Caco-2 (cell line): ENCODE measurements around the gene GTF3C1. TPM values are rescaled to one million over a fixed set of nuclear protein-coding genes. Genes with fewer than 3 reads are reported as not detected.

ENCODE experiments used
- BruUV-seq: library from RNA; stranded (reverse); fragments of 400-500 nt; replicated peaks from 2 replicates; lab custom pipeline; 2021; lab: Mats Ljungman, UMichigan
- CTCF ChIA-PET: fragments of 300-600 bp; sonication (Branson Sonifier 250); formaldehyde crosslinking; loops from one replicate; lab custom pipeline; 2022; ENCODE audit warnings: antibody characterized with exemption; lab: Charles Lee
- POLR2A ChIA-PET: fragments of 300-600 bp; sonication (Branson Sonifier 250); formaldehyde crosslinking; loops from one replicate; lab custom pipeline; 2022; ENCODE audit warnings: antibody characterized with exemption; lab: Charles Lee
- DNase-seq, 2 experiments: peaks; one replicate each; pipeline versions ENCODE4 v3.0.0 to v3.0.0-alpha.2; 2020 to 2022
- H3K27me3 ChIP-seq: replicated peaks from 2 replicates; pipeline ENCODE4 v1.6.0; 2011; ENCODE audit warnings: low read length; ENCODE audit not compliant: control insufficient read depth, insufficient read depth
- H3K36me3 ChIP-seq: 2 replicates; pipeline ENCODE4 v1.5.1; 2011; ENCODE audit warnings: low read length; ENCODE audit not compliant: control insufficient read depth, insufficient read depth
- H3K4me1 ChIP-seq: fragments of 250-450 bp; sonication (Bioruptor Pico); 2 replicates; pipeline ENCODE4 v1.5.1; 2020; ENCODE audit warnings: mild to moderate bottlenecking
- H3K4me3 ChIP-seq: 2 replicates; pipeline ENCODE4 v1.5.1; 2011; ENCODE audit warnings: low read depth, mild to moderate bottlenecking, control low read depth, low read length
- H3K9me3 ChIP-seq: fragments of 250-450 bp; sonication (Bioruptor Pico); 2 replicates; pipeline ENCODE4 v1.5.1; 2020; ENCODE audit warnings: mild to moderate bottlenecking, moderate library complexity
- H3K27ac Mint-ChIP-seq: one replicate; pipeline ENCODE4 v1.8.0; 2022; ENCODE audit warnings: mixed read lengths; ENCODE audit not compliant: unreplicated experiment
- H3K27me3 Mint-ChIP-seq: one replicate; pipeline ENCODE4 v1.8.0; 2022; ENCODE audit warnings: mixed read lengths; ENCODE audit not compliant: insufficient read depth, unreplicated experiment
- H3K36me3 Mint-ChIP-seq: one replicate; pipeline ENCODE4 v1.8.0; 2022; ENCODE audit warnings: mild to moderate bottlenecking, mixed read lengths; ENCODE audit not compliant: insufficient read depth, unreplicated experiment
- H3K4me1 Mint-ChIP-seq: one replicate; pipeline ENCODE4 v1.8.0; 2022; ENCODE audit warnings: low read depth, mixed read lengths; ENCODE audit not compliant: unreplicated experiment
- H3K4me3 Mint-ChIP-seq: one replicate; pipeline ENCODE4 v1.8.0; 2022; ENCODE audit warnings: mild to moderate bottlenecking, moderate library complexity, mixed read lengths; ENCODE audit not compliant: unreplicated experiment
- H3K9me3 Mint-ChIP-seq: one replicate; pipeline ENCODE4 v1.8.0; 2022; ENCODE audit warnings: mixed read lengths; ENCODE audit not compliant: unreplicated experiment
- CTCF ChIP-seq, 2 experiments: fragments of 200-600 bp in 1 of 2; IDR thresholded peaks; 1 replicate in 1 of 2; 2 replicates in 1 of 2; pipeline versions ENCODE4 v1.5.1 to v1.8.0; 2011 to 2022; ENCODE audit warnings: antibody characterized with exemption in 1 of 2, control low read depth in 1 of 2, inconsistent platforms in 1 of 2, low read depth in 1 of 2, low read length in 1 of 2, mild to moderate bottlenecking in 1 of 2, moderate library complexity in 1 of 2; ENCODE audit not compliant: insufficient read depth in 1 of 2, severe bottlenecking in 1 of 2, unreplicated experiment in 1 of 2
- intact Hi-C: fragments of 100-400 bp; cut with micrococcal nuclease; formaldehyde crosslinking; loops from one replicate; pipeline ENCODE4 v1.10.0; 2022; ENCODE audit not compliant: unreplicated experiment
- total RNA-seq: library from RNA; stranded (reverse); gene quantifications from 2 replicates; pipeline ENCODE4 v1.2.3, GENCODE V29; 2022

GTF3C1 gene
- total RNA-seq, 1 experiment from 2014 or later, result 67.7 TPM

GRCh38 chr16:27539120-27539519, 10.6 kb downstream of the GTF3C1 start:
- Mint-ChIP-seq H3K36me3 (peaks cover 72% of the 10 kb centered on the region), H3K9me3 (no peaks in the 10 kb centered on the region), H3K4me3 (no peak overlapping the region), H3K4me1 (peaks cover 9% of the 10 kb centered on the region), H3K27ac (no peak overlapping the region), H3K27me3 (no peaks in the 10 kb centered on the region)
- H3K4me1 ChIP-seq, result no peaks in the 10 kb centered on the region
- CTCF ChIA-PET, result no interaction called here
- H3K9me3 ChIP-seq, result no peaks in the 10 kb centered on the region
- H3K4me3 ChIP-seq, result no peak overlapping the region
- H3K36me3 ChIP-seq, result peaks cover 5% of the 10 kb centered on the region
- intact Hi-C loops, result no loop called here
- TF ChIP-seq CTCF (IDR thresholded peaks at IDR 0.05; ENCODE audit: insufficient read depth in 1 of 2, low read depth in 1 of 2, low read length in 1 of 2, severe bottlenecking in 1 of 2, unreplicated experiment in 1 of 2), result no peak
- no peaks in the 10 kb centered on the region for H3K27me3 ChIP-seq
- DNase-seq, result no peak
- POLR2A ChIA-PET, result no interaction called here
- BruUV-seq, result no TSS peak

GRCh38 chr16:27538528-27538927, 11.2 kb downstream of the GTF3C1 start:
- Histone ChIP-seq H3K4me3 (no peak overlapping the region), H3K9me3 (no peaks in the 10 kb centered on the region), H3K4me1 (no peaks in the 10 kb centered on the region), H3K27me3 (no peaks in the 10 kb centered on the region), H3K36me3 (peaks cover 7% of the 10 kb centered on the region)
- CTCF ChIA-PET, result no interaction called here
- Mint-ChIP-seq H3K4me3 (no peak overlapping the region), H3K9me3 (no peaks in the 10 kb centered on the region), H3K27me3 (no peaks in the 10 kb centered on the region), H3K27ac (no peak overlapping the region), H3K4me1 (peaks cover 9% of the 10 kb centered on the region), H3K36me3 (peaks cover 72% of the 10 kb centered on the region)
- intact Hi-C loops, result no loop called here
- POLR2A ChIA-PET, result no interaction called here
- TF ChIP-seq CTCF (IDR thresholded peaks at IDR 0.05; ENCODE audit: insufficient read depth in 1 of 2, low read depth in 1 of 2, low read length in 1 of 2, severe bottlenecking in 1 of 2, unreplicated experiment in 1 of 2), result no peak
- BruUV-seq, result no TSS peak
- DNase-seq, result no peak

- no peak for TF ChIP-seq CTCF (IDR thresholded peaks at IDR 0.05; ENCODE audit: insufficient read depth in 1 of 2, low read depth in 1 of 2, low read length in 1 of 2, severe bottlenecking in 1 of 2, unreplicated experiment in 1 of 2)
- BruUV-seq, result no TSS peak
- POLR2A ChIA-PET, result no interaction called here
- Mint-ChIP-seq H3K27ac (no peak overlapping the region), H3K27me3 (no peaks in the 10 kb centered on the region), H3K36me3 (peaks cover 65% of the 10 kb centered on the region), H3K4me3 (no peak overlapping the region), H3K9me3 (no peaks in the 10 kb centered on the region), H3K4me1 (no peaks in the 10 kb centered on the region)
- no peaks in the 10 kb centered on the region for H3K4me1 ChIP-seq
- CTCF ChIA-PET, result no interaction called here
- intact Hi-C loops, result no loop called here
- H3K27me3 ChIP-seq, result no peaks in the 10 kb centered on the region
- peaks cover 6% of the 10 kb centered on the region for H3K36me3 ChIP-seq
- H3K4me3 ChIP-seq, result no peak overlapping the region
- no peaks in the 10 kb centered on the region for H3K9me3 ChIP-seq
- DNase-seq, result no peak
Measured at GRCh38 chr16:27534256-27534655, 15.5 kb downstream of the GTF3C1 start.
